HG03280 (cell line): ENCODE data around the gene EPB41L5.
"Not testable (repeated sequence)": the region's sequence is repeated elsewhere in the genome, so short reads cannot be mapped to it uniquely, and the experiment has no call there.

Experiments
- ATAC-seq: cut with Tn5 transposase; IDR thresholded peaks from one replicate; pipeline ENCODE4 v1.9.1; 2021; ENCODE audit warnings: mild to moderate bottlenecking, moderate library complexity; ENCODE audit not compliant: unreplicated experiment

The EPB41L5 gene

DNA sequence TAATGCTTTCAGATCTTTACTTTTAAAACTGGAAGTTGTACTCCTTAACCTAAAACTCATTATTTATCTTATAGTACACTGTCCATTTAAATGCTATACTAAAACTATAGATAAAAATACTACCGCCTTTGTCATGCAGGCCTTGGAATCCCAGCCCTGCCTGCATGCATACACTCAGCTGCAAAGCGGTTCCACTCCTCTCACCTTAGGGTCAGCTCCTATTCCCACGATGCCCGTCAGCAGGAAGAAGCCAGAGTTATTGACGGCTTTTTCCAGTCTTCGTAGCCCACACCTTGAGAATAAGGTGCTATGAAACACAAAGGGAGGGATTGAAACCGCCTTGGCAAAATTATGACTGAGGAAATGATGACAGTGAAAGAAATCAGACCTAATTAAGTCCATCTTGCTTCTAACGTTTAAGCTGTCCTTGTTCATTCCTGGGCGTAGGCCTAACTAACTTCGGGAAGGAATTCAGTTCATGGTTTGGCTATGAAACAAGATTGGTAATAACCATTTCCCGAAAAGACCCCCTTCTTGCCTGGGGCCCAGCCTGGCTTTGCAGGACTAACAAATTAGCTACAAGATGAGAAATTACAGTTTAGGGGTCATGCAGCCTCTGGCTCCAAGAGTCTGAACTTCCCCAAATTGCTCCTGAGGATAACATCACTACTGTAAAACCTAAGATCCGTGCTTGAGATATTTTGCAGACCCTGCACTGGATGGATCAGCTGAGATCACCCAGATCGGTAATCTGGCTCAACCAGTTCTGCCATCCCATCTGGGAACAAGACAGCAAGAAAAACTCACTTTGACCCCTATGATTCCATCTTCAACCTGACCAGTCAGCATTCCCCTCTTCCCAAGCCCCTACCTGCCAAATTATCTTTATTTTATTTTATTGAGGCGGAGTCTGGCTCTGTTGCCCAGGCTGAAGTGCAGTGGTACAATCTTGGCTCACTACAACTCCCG is 17.1 kb downstream of the EPB41L5 start:
- ATAC-seq, result no peak

DNA sequence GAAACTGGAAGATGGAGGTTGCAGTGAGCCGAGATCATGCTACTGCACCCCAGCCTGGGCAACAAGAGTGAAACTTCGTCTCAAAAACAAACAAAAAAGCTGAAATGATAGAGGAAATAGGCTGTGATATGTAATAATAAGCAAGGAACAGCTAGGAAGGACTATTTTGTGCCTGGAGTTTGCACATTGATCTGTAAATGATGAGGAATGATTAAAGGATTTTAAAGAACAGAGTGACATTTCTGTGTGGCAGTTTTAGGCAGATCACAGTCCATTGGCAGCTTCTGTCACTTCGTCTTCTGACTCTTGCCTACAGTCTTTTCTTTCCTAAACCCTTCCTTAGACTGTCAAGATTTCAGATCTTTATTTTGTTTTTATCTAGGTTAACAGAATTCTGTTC is 19.4 kb downstream of the EPB41L5 start:
- ATAC-seq, result no peak

DNA sequence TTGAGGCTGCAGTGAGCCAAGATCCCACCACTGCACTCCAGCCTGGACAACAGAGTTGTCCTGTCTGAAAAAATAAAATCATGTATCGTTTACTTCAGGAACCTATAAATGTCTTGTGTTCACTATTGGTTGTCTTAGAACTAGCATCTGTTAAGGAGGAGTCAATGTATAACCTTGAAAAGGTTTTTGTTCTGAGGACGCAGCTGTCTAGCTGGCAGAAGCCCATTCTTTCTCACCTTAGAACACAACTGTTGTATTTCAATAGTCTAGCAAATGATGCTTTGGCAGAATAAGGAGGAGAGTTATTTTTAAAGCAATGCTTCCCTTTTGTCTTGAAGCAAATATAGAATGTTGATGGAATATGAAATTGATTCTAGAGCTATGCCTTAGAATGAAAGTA is 21.1 kb downstream of the EPB41L5 start:
- no peak for ATAC-seq

DNA sequence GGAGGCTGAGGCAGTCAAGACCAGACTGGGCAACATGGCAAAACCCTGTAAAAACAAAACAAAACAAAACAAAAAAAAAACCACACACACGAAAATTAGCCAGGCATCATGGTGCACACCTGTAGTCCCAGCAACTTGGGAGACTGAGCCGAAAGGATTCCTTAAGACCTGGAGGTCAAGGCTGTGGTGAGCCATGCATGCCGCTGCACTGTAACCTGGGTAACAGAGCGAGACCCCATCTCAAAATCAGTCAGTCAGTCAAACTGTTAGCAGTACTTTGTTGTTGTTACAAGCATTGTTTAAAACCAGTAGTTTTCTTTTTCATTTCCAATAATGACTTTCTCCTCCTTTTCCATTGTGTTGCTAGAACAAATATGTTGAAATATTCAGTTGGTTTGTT is 21.7 kb downstream of the EPB41L5 start:
- no peak for ATAC-seq

DNA sequence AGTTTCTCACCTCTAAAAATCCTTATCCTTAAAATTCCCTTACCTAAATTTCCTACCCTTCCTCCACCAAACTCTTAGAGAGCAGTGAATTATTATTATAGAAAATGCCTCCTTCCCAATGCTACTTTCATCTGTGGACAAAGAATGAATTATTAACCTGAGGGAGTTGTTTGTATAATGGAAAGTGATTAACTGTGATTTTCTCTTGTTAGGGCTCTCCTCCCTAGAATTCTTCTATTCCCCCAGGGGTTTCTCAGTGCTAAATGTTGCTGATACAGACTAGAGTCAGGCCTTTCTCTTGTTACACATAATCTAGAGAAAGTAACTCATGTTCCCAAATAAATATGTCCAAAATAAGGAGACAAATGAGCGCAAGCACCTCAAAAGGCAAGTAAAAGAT is 23.3 kb downstream of the EPB41L5 start:
- ATAC-seq, result no peak

DNA sequence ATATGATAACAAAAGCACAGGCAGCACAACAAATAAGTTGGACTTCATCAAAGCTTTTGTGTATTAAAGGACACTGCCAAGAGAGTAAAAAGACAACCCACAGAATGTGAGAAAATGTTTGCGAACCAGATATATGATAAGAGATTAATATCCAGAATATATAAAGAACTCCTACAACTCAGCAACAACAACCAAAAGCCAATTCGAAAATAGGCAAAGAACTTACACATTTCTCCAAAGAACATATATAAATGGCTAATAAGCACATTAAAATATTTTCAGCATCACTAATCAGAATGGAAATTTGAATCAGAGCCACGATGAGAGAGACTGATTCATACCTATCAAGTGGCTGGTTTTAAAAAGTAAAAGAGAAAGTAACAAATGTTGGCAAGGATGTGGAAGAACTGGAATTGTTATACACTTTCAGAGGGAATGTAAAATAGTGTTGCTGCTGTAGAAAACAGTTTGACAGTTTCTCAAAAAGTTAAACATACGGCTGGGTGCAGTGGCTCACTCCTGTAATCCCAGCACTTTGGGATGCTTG is 25.2 kb downstream of the EPB41L5 start:
- no peak for ATAC-seq

DNA sequence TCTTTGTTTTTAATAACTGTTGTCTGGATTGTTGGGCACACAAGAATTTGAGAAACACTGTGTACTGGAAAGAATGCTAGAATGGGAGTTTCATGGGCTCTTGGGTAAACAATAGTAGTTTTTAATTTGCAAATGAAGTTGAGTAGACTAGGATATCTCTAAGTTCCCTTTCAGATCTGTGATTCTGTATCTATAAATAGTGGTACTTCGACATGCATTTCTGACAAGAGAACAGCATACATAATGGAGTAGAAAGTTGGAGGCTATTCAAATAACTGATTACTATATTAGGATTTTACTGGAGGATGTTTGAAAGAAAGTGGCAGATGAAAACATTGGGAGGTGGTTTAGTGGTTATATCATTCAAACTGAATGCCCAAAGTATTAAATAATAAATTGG is 29.5 kb downstream of the EPB41L5 start:
- no peak for ATAC-seq

DNA sequence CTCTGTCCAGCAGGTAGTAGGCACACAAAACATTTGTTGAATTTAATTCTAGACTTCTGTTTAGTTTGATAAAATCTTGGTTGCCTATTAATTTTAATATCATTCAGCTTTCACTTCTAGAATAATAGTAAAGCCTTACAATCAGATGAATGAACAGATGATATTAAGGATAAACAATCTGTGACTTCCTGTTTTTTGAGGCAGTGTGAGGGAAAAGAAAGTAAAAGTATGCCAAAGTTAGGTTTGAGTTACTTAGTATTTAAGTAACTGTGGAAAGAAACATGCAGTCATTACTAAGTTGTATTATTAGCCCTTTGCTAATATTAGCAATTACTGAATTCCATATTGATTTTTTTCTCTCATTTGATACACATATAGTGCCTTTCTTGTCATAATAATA is 31.5 kb downstream of the EPB41L5 start:
- no peak for ATAC-seq

DNA sequence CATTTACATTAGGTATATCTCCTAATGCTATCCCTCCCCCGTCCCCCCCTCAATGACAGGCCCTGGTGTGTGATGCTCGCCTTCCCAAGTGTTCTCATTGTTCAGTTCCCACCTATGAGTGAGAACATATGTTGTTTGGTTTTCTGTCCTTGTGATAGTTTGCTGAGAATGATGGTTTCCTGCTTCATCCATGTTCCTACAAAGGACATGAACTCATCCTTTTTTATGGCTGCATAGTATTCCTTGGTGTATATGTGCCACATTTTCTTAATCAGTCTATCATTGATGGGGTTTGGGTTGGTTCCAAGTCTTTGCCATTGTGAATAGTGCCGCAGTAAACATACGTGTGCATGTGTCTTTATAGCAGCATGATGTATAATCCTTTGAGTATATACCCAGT is 32.9 kb downstream of the EPB41L5 start:
- ATAC-seq, result not testable (repeated sequence)

DNA sequence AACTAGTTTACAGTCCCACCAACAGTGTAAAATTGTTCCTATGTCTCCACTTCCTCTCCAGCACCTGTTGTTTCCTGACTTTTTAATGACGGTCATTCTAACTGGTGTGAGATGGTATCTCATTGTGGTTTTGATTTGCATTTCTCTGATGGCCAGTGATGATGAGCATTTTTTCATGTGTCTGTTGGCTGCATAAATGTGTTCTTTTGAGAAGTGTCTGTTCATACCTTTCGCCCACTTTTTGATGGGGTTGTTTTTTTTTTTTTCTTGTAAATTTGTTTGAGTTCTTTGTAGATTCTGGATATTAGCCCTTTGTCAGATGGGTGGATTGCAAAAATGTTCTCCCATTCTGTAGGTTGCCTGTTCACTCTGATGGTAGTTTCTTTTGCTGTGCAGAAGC is 33.4 kb downstream of the EPB41L5 start:
- ATAC-seq, result not testable (repeated sequence)

DNA sequence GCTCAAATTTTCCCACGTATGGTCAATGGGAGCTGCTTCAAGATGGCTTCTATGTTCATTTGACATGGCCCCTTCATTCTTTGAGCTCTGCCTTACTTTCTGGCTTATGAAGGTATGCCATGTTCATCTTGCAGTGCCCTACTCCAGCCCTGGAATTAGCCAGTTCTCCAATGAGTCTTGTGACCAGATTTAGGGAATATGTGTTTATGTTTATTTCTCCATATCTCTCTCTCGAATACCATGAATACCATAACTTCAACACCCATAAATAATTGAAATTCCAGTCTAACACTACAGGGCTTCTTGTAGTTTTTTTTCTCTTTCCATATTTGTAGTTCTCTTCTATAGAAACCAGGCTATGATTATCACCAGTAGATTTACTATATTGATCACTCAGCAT is 39.7 kb downstream of the EPB41L5 start:
- no peak for ATAC-seq

DNA sequence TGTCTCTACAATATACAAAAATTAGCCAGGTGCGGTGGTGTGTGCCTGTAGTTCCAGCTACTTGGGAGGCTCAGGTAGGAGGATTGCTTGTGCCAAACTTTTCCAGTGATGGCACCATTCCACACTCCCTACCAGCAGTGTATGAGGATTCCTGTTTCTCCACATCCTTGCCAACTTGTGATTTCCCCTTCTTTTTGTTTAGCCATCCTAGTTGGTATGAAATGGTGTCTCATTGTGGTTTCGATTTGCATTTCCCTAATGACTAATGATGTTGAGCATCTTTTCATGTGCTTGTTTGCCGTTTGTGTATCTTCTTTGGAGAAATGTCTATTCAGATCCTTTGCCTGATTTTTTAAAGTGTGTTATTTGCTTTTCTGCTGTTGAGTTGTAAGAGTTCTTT is 41.0 kb downstream of the EPB41L5 start:
- no peak for ATAC-seq

DNA sequence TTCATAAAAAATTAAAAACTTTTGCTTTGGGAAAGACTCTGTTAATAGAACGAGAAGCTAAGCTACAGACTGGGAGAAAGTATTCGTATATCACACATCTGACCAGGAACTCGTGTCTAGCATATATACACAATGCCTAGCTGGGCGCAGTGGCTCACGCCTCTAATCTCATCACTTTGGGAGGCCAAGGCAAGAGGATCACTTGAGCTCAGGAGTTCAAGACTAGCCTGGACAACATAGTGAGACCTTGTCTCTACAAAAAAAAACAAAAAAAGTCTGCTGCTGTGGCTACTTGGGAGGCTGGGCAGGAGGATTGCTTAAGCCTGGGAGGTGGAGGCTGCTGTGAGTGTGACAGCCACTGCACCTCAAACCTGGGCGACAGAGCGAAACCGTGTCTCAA is 46.6 kb downstream of the EPB41L5 start:
- ATAC-seq, result no peak

DNA sequence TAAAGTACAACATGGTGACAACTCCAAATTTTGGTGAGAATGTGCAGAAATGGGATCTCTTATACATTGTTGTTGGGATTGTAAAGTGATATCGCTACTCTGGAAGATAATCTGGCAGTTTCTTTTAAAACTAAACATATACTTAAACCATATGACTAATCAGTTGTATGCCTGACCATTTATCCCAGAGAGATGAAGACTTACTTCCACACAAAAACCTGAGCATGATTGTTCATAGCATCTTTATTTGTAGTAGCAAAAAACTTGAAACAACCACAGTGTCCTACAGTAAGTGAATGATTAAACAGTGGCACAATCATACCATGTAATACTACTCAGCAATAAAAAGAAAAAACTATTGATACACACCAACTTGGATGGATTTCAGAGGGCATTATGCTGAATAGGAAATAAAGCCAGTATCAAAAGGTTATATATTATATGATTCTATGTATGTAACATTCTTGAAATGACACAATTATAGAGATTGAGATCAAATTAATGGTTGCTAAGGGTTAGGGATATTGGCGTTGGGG is 47.3 kb downstream of the EPB41L5 start:
- no peak for ATAC-seq

DNA sequence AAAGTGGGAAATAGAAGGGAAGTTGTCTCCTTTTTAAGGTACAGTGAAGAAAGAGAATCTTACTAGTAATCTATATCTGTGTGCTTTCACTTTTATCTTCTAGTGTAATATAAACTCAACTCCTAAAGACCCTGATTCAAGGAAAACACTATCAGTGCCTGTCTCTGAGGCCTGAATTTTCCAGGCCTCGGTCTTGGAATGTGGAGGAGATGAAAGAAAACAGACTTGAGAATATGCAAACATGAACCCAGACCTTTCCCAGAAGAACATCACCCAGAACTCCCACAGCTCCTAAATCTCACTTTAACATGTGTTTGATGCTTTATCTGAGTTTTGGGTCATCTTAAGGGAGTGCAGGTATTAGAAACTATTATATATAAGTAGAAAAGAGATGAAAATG is 51.8 kb downstream of the EPB41L5 start:
- no peak for ATAC-seq

DNA sequence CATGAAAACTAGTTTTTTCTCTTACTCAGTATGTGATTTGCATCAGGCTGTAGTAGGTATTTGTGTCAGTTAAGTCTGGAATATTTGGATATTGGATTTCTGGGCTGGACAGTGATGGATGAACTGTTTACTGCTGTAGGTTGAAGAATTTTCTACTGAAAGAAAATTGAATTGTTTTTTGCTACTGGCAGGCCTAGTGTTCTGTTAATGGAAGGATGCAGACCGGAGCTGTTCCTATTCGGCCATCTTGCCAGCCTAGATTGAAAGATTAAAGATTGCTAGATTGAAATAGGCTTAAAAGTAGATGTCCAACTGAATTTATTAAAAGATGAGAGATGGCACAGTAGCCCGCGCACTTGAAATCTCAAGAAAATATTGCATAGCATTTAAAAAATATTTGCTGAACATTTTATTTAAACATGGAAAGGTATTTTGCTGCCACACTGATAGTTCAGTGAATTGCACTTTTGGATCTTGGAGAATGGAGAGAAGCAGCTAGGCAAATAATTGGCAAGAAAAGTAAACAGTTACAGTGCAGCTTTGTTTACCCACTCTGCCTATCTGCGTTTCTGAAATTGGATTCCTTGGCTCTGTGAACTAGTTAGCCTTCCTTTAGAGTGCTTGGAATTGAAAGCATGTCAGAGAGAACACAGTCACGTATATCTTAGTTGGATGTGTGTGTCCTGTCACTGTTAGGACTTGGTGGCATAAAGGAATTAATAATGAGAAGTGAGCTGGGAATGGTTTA is 54.1 kb downstream of the EPB41L5 start:
- no peak for ATAC-seq

DNA sequence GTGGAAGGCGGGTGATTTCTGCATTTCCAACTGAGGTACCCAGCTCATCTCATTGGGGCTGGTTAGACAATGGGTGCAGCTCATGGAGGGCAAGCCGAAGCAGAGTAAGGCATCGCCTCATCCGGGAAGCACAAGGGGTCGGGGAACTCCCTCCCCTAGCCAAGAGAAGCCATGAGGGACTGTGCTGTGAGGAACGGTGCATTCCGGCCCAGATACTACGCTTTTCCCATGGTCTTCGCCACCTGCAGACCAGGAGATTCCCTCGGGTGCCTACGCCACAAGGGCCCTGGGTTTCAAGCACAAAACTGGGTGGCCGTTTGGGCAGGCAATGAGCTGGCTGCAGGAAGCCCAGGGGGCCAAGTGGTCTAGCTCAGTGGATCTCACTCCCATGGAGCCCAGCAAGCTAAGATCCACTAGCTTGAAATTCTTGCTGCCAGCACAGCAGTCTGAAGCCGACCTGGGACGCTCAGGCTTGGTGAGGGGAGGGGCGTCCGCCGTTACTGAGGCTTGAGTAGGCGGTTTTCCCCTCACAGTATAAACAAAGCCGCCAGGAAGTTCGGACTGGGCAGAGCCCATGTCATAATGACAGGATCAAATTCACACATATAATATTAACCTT is 55.3 kb downstream of the EPB41L5 start:
- not testable (repeated sequence) for ATAC-seq

DNA sequence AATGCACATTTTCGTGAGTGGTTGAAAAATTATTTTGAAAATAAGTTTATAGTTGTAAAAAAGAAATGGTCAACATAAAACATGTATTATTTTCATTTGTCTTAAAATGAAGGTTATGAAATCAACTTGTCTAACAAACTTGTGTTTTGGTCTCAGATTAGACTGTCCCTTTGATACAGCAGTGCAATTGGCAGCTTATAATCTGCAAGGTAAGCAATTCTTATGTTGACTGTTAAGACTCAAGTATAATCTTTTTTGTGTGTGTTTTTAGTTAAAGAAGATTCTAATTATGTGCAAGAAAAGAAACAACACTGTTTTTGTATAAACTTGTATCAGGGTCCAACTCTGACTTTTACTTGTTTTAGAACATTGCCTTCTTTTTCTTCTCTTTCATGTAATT is 62.7 kb downstream of the EPB41L5 start:
- no peak for ATAC-seq

DNA sequence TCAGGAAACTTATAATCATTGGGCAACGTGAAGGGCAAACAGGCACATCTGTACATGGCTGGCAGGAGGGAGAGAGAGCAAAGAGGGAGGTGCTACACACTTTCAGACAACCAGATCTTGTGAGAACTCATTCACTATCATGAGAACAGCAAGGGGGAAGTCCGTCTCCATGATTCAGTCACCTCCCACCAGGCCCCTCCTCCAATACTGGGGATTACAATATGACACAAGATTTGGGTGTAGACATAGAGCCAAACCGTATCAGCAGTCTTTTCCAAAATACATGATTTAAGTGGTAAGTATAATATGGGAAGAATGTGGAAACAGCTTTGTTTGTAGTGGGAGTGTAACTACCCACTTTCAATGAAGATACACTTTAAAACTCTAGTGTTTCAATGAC is 65.0 kb downstream of the EPB41L5 start:
- ATAC-seq, result no peak

DNA sequence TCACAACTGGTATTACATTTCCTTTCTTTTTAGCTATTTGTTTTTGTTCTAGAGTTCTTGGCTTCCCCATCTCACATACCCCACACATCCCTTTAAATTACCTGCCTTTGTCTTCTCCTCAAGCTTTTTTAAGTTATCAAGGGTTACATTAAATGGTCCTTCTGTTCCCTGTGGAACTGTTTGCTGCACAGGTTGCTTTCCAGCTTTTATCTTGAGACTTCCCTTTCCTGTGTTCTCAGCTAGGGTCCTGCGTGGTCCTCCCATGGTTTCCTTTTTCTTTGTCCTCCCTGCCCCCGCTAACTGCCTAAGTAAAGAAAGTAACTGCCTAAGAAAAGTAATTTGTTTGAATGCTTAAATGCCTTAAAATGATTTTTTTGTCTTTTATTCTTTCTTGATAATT is 66.8 kb downstream of the EPB41L5 start:
- ATAC-seq, result no peak

DNA sequence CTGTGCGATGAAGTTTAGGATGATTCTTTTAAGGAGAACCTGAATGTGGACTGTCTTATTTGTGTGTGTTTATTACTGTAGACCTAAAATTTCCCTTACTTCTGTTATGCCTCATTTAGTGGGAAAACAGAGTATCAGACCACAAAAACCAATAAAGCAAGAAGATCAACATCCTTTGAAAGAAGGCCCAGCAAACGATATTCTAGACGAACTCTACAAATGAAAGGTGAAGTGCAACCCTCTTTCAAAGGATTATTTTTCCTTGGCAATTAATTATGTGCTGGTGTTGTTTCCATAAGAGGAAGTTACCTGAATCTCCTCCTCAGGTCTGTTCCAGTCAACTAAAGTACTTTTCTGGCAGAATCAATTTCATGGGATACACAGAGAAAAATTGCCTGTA is 78.6 kb downstream of the EPB41L5 start:
- ATAC-seq, result no peak
